ENCODE results near the gene MEF2A. TPM values are rescaled to one million over a fixed set of nuclear protein-coding genes. Genes with fewer than 3 reads are reported as not detected.

The MEF2A gene
- total and polyA plus RNA-seq, 10 of the 15 experiments (the other 5 are each of a cell fraction or from before 2014, with no cell fraction given), result 7.2 to 46.7 (median 35.9) TPM

GRCh38 chr15:99712415-99712814 is 146.6 kb downstream of the MEF2A start:
- CTCF ChIA-PET, result interaction anchor here (0.6 to 7.4 kb wide), 2 partner anchors 8 to 36 kb away, joined by 3 to 68 read pairs; no protein-coding TSS in a partner anchor
- Histone ChIP-seq H3K79me2 (ENCODE audit: control insufficient read depth, insufficient read depth, low read length) (no peaks in the 10 kb centered on the region), H3K4me1 (ENCODE audit: control insufficient read depth, insufficient read depth, low read length) (peaks cover 12% of the 10 kb centered on the region), H2AFZ (ENCODE audit: control insufficient read depth, low read depth, low read length) (no peak overlapping the region), H3K9me3 (replicated peaks; ENCODE audit: control insufficient read depth, insufficient read depth, low read length) (no peaks in the 10 kb centered on the region), H3K4me2 (ENCODE audit: control insufficient read depth, insufficient read depth) (no peak overlapping the region), H3K9ac (ENCODE audit: control insufficient read depth, insufficient read depth, low read length) (no peak overlapping the region), H3K36me3 (ENCODE audit: control insufficient read depth in 2 of 2, insufficient read depth in 2 of 2, low read length in 1 of 2) (peaks cover 3 to 34% of the 10 kb centered on the region in 2 experiments), H3K27me3 (replicated peaks in 1 of 2; ENCODE audit: control insufficient read depth in 2 of 2, insufficient read depth in 2 of 2, low read length in 1 of 2) (no peaks in the 10 kb centered on the region), H4K20me1 (ENCODE audit: control insufficient read depth, insufficient read depth) (peaks cover 3% of the 10 kb centered on the region; the same call in 1 of the 2 replicates), H3K4me3 (no peak overlapping the region), H3K27ac (ENCODE audit: control insufficient read depth, insufficient read depth) (no peak overlapping the region)
- 99% methylated on average over 18 of the region's 18 CpGs for WGBS (ENCODE audit: insufficient coverage, insufficient replicate concordance, low lambda C conversion rate, missing lambda C conversion rate)
- POLR2A ChIA-PET, result interaction anchor here (0.6 kb wide), 1 partner anchor 99 kb away, joined by 3 read pairs; no protein-coding TSS in a partner anchor
- DNase-seq (ENCODE audit: low read depth, low spot score) (no peak), FAIRE-seq (no peak), ATAC-seq (no peak)
- BruUV-seq (replicated peaks), result no TSS peak
- RAD21 ChIA-PET (ENCODE audit: unreplicated experiment), result interaction anchor here (2.8 kb wide), 1 partner anchor 8 kb away, joined by 12 read pairs; no protein-coding TSS in a partner anchor
- TF ChIP-seq EGR1 (IDR thresholded peaks at IDR 0.05; ENCODE audit: borderline replicate concordance in 1 of 2, low read depth in 2 of 2, low read length in 2 of 2) (no peak), BACH1 (IDR thresholded peaks at IDR 0.05; ENCODE audit: borderline replicate concordance) (no peak), RELA (IDR thresholded peaks at IDR 0.05; ENCODE audit: borderline replicate concordance, partially characterized antibody) (no peak), ZNF217 (IDR thresholded peaks at IDR 0.05) (no peak), HDAC6 (IDR thresholded peaks at IDR 0.05; ENCODE audit: unreplicated experiment) (no peak), CBFB (IDR thresholded peaks at IDR 0.05; ENCODE audit: low read depth) (no peak), BCLAF1 (IDR thresholded peaks at IDR 0.05) (no peak), ZNF274 (IDR thresholded peaks at IDR 0.05; ENCODE audit: insufficient read depth, insufficient read length) (no peak), ATF7 (IDR thresholded peaks at IDR 0.05; ENCODE audit: low read depth) (no peak), ZNF384 (IDR thresholded peaks at IDR 0.05; ENCODE audit: borderline replicate concordance, low read depth, low read length) (no peak), ATF2 (IDR thresholded peaks at IDR 0.05; ENCODE audit: low read length) (no peak), CBX3 (IDR thresholded peaks at IDR 0.05; ENCODE audit: borderline replicate concordance, low read depth) (no peak), KDM1A (IDR thresholded peaks at IDR 0.05; ENCODE audit: borderline replicate concordance) (no peak), TCF12 (IDR thresholded peaks at IDR 0.05; ENCODE audit: low read depth, low read length) (no peak), MXI1 (IDR thresholded peaks at IDR 0.05; ENCODE audit: low read depth, low read length) (no peak), ZBED1 (IDR thresholded peaks at IDR 0.05; ENCODE audit: borderline replicate concordance) (no peak)
- intact Hi-C loops (cut with micrococcal nuclease; ENCODE audit: unreplicated experiment) (no loop called here), in situ Hi-C loops (cut with MboI) (no loop called here)
- SMC1A ChIA-PET (ENCODE audit: uncharacterized antibody, unreplicated experiment), result interaction anchor here (1.3 to 2.8 kb wide), 2 partner anchors 8 to 425 kb away, joined by 3 to 11 read pairs; no protein-coding TSS in a partner anchor
